Upper lobe of left lung (tissue), 6 donors: ENCODE measurements around the gene GJA3. TPM values are rescaled to one million over a fixed set of nuclear protein-coding genes. Genes with fewer than 3 reads are reported as not detected.
A peak's percentile ranks its signal among the peaks of the same experiment; 100 is the strongest.

Experiments used
- ATAC-seq, 2 donors: fragments of 200-7000 bp; cut with Tn5 transposase; one replicate each; pipeline ENCODE4 v1.9.1; 2022; ENCODE audit warnings: mild to moderate bottlenecking in 2 of 2, moderate library complexity in 2 of 2; ENCODE audit not compliant: low FRiP score in 2 of 2
- DNase-seq, 2 donors: peaks; one replicate each; pipeline ENCODE4 v3.0.0-alpha.2; 2019 to 2020
- H3K27ac ChIP-seq, 4 donors: fragments of 200-600 bp; sonication (generic); one replicate each; pipeline ENCODE4 v1.5.1; 2016 to 2019
- H3K27me3 ChIP-seq, 4 donors: fragments of 200-600 bp; sonication (generic); one replicate each; pipeline ENCODE4 v1.5.1; 2017 to 2019
- H3K36me3 ChIP-seq, 4 donors: fragments of 200-600 bp; sonication (generic); one replicate each; pipeline ENCODE4 v1.5.1; 2016 to 2019
- H3K4me1 ChIP-seq, 4 donors: fragments of 200-600 bp; sonication (generic); one replicate each; pipeline ENCODE4 v1.5.1; 2018 to 2019
- H3K4me3 ChIP-seq, 4 donors: fragments of 200-600 bp; sonication (generic); one replicate each; pipeline ENCODE4 v1.5.1; 2017 to 2019; ENCODE audit warnings: mild to moderate bottlenecking in 2 of 4, moderate library complexity in 1 of 4
- H3K9me3 ChIP-seq, 4 donors: fragments of 200-600 bp; sonication (generic); one replicate each; pipeline ENCODE4 v1.5.1; 2018 to 2019
- CTCF ChIP-seq, 6 experiments: fragments of 450-650 bp in 4 of 6; fragments of 200-600 bp in 2 of 6; sonication (generic) in 2 of 6; IDR thresholded peaks; one replicate each; pipeline ENCODE4 v1.5.1; 2016 to 2019; ENCODE audit warnings: antibody characterized with exemption in 6 of 6
- EP300 ChIP-seq, 4 donors: sonication (generic); formaldehyde crosslinking; IDR thresholded peaks; one replicate each; pipeline ENCODE4 v1.5.1; 2017; ENCODE audit warnings: antibody characterized with exemption in 4 of 4, control low read depth in 2 of 4
- POLR2A ChIP-seq, 4 donors: fragments of 450-650 bp; IDR thresholded peaks; one replicate each; pipeline ENCODE4 v1.5.1; 2016 to 2017; ENCODE audit warnings: antibody characterized with exemption in 4 of 4, mild to moderate bottlenecking in 2 of 4
- POLR2AphosphoS5 ChIP-seq, 2 donors: sonication (generic); formaldehyde crosslinking; IDR thresholded peaks; one replicate each; pipeline ENCODE4 v1.5.1; 2017; ENCODE audit warnings: antibody characterized with exemption in 2 of 2
- whole genome bisulfite sequencing, 2 donors: methylation state at CpG; one replicate each; pipeline ENCODE4 v1.1.5; 2017 to 2018; 5-methylcytosine and 5-hydroxymethylcytosine counted together
- total RNA-seq, 6 donors: library from RNA; depleted of rRNA in 4 of 6; stranded (reverse); fragments of >200 nt in 4 of 6; gene quantifications; one replicate each; pipeline versions ENCODE4 v1.1.0 to v1.2.1, GENCODE V29; 2016 to 2021
- donor health status: DM: no; HTN: no; CAD: no; lungs with moderate emphysema.
- donor health status: DM: no; HTN: yes; CAD: no; lungs with severe emphysema.

Gene GJA3
- total RNA-seq, 6 donors from 2014 or later, result 0.07 to 0.10 TPM; not detected in 4

DNA sequence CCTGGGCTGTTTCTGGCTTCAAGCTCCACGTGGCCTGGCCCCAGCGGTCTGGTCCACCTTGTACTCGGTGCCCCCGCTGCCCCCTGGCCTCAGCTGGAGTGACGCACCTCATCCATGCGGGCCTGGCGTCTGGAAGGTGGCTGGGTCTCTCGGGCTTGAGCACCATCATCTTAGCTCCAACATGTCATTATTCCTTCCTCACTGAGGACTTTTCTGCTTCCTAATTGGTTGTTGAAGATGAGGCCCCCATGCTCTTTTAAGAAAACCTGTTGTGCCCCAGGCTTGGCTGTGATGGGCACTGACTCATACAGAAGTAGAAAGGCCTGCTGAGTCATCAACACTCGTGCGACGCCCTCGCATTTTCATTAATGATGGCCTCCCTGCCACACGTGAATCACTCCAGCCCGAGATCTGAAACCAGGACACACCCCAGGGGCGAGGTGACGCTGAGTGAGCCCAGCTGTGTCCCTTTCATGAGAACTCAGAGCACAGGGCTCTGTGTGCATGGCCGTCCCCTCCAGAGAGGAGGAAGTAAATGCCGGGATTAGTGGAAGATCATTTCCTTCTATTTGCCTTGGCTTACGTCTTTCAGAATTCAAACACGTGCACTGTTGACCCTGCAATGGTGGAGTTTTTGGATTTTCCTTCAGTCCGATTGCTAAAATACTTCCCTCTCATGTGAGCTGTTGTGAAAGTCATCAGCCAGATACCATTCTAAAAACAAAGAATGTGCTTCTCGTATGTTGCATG lies 14.0 kb upstream of the GJA3 start:
- Histone ChIP-seq H3K36me3 (no peaks in the 10 kb centered on the region), H3K27ac (peak overlapping the region; percentile 50 to 75 (median 58)), H3K27me3 (peaks cover 0 to 11% (median 1%) of the 10 kb centered on the region in 4 donors), H3K4me3 (peak overlapping the region in 1 of 4 donors; percentile 10), H3K9me3 (no peaks in the 10 kb centered on the region), H3K4me1 (peaks cover 4 to 17% (median 14%) of the 10 kb centered on the region in 4 donors)
- WGBS, 2 donors, result 35 to 41% methylated on average over 21 to 22 of the region's 22 CpGs
- TF ChIP-seq EP300 (IDR thresholded peaks at IDR 0.05) (peak in 1 of 4 donors; percentile 65), CTCF (IDR thresholded peaks at IDR 0.05) (no peak), POLR2AphosphoS5 (IDR thresholded peaks at IDR 0.05) (peak; percentile 83 to 90), POLR2A (IDR thresholded peaks at IDR 0.05) (peak in 1 of 4 donors; percentile 60)
- DNase-seq (peak; percentile 77 to 95), ATAC-seq (peak; percentile 92 to 93)

DNA sequence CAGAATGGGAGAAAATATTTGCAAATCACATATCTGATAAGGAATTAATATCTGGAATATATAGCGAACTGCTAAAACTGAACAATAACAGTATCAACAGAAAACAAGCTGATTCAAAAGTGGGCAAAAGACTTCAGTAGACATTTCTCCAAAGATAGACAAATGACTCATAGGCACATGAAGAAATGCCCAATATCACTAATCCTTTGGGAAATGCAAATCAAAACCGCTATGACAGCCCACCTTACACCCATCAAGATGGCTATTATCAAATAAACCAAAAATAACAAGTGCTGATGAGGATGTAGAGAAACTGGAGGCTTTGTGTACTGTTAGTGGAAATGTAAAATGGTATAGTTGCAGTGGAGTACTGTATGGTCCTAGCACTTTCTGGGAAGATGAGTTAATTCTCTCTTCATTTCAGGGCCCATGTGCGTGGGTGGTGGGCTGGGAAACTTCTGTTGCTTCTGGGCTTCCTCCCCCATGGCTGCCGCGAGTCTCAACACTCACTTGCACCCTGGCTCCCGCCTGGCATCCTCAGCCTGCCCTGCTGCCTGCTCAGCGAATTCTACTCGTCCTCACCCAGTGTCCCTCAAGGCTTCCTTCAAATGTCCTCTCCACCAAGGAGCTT lies 12.4 kb upstream of the GJA3 start:
- 82 to 94% methylated on average over 8 of the region's 8 CpGs for WGBS, 2 donors
- Histone ChIP-seq H3K27ac (no peak overlapping the region), H3K4me1 (peaks cover 4 to 17% (median 14%) of the 10 kb centered on the region in 4 donors), H3K27me3 (peaks cover 0 to 11% (median 2%) of the 10 kb centered on the region in 4 donors), H3K4me3 (no peak overlapping the region), H3K9me3 (no peaks in the 10 kb centered on the region), H3K36me3 (no peaks in the 10 kb centered on the region)
- no peak for ATAC-seq
- peak in 1 of 2 donors; percentile 18 for DNase-seq
- no peak for TF ChIP-seq EP300 (IDR thresholded peaks at IDR 0.05)
- no peak for TF ChIP-seq POLR2AphosphoS5 (IDR thresholded peaks at IDR 0.05)
- no peak for TF ChIP-seq POLR2A (IDR thresholded peaks at IDR 0.05)
- no peak for TF ChIP-seq CTCF (IDR thresholded peaks at IDR 0.05)

DNA sequence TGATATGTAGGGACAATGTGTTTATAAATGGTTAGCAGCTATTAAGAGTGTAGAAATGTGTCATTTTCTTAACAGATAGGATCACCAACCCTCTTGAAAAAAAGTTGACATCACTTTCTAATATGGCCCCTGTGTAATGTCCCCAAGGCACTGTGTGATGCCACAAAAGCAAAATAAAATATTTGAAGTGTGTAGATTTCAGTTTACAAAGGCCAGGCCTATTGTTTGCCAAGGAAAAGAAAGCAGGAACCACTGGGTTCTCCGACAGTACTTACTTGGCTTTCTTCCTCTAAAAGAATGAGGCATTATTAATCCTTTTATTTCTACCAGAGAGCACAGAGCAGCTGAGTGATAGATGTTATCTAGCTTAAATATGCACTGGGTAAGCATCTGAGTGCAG lies 10.5 kb upstream of the GJA3 start:
- no peak for TF ChIP-seq POLR2AphosphoS5 (IDR thresholded peaks at IDR 0.05)
- no peak for TF ChIP-seq EP300 (IDR thresholded peaks at IDR 0.05)
- no peak for TF ChIP-seq POLR2A (IDR thresholded peaks at IDR 0.05)
- no peak for TF ChIP-seq CTCF (IDR thresholded peaks at IDR 0.05)
- H3K4me1 ChIP-seq, result peaks cover 4 to 17% (median 10%) of the 10 kb centered on the region in 4 donors
- ATAC-seq (no peak), DNase-seq (no peak)
- H3K4me3 ChIP-seq, result no peak overlapping the region
- 54 to 67% methylated on average over 1 of the region's 1 CpG for WGBS, 2 donors
- H3K27ac ChIP-seq, result no peak overlapping the region
- H3K27me3 ChIP-seq, result peaks cover 0 to 4% (median 0%) of the 10 kb centered on the region in 4 donors
- H3K9me3 ChIP-seq, result no peaks in the 10 kb centered on the region
- H3K36me3 ChIP-seq, result no peaks in the 10 kb centered on the region

DNA sequence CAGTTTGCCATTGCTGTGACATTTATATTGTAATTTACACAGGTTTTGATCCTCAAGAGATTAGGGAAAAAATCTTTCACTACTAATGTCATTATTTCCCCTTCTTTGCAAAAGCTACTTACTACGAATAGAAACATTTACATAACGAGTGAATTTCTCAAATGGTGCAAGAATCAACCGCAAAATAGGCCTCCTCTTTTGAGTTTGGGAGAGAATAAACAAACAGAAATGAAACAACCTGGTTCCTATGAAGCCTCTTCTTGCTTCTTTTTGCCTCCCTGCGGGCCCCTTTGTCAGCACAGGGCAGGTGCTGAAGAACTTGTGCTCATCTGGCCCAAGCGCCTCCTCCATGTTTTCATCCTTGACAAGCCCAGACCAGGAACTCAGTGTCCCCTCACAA lies 10.1 kb upstream of the GJA3 start:
- peaks cover 0 to 4% (median 0%) of the 10 kb centered on the region in 4 donors for H3K27me3 ChIP-seq

More for the DNA sequence above, 10.1 kb upstream of the GJA3 start:
- no peak overlapping the region for H3K27ac ChIP-seq
- H3K4me3 ChIP-seq, result no peak overlapping the region
- no peak for TF ChIP-seq CTCF (IDR thresholded peaks at IDR 0.05)
- ATAC-seq (no peak), DNase-seq (no peak)
- H3K36me3 ChIP-seq, result no peaks in the 10 kb centered on the region
- H3K9me3 ChIP-seq, result no peaks in the 10 kb centered on the region
- WGBS, 2 donors, result 83 to 87% methylated on average over 5 of the region's 5 CpGs
- H3K4me1 ChIP-seq, result peaks cover 4 to 13% (median 10%) of the 10 kb centered on the region in 4 donors
